ENCODE results near the gene PATL1.
"Not testable (repeated sequence)": the region's sequence is repeated elsewhere in the genome, so short reads cannot be mapped to it uniquely, and the experiment has no call there.

Gene PATL1

DNA sequence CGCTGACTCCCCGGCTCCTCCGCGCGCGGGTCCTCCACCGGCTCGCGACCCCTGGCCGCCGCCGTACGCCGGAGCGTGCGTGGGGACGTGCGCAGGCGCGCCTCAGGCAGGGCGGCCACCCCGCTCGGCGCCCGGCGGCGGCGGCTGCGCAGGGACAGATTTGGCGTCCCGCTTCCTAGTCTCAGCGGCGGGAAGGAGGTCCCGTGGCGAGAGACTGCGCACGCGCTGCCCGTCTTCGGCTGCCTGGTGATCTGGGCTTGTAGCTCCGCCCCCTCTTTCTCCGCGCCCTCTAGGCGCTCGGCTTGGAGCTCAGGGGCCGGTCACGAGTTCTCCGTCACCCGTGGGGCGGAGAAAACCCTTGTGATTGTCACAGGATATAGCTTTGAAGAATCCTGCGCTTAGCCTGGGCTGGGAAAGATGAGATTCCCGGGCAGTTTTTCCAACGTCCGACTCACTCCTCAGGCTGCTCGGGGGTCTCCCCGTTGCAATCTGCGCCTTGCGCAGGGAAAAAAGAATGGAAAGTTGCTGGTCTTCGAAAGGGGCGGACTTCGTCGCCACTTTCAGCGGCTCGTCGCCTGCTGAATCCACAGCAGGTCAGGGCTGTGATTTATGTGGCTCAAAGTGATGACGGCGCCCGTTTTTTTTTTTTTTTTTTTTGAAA is at the start of gene PATL1:
Gene PATL1, minus strand, starts transcription at position 88 of the 661 bp plus-strand sequence. CDS start 142 bp downstream, outside the sequence.
- peak; percentile 89 for DNase-seq

GRCh38 chr11:59716051-59716450 is 47.2 kb upstream of the PATL1 start:
- DNase-seq = no peak

GRCh38 chr11:59713745-59714144 is 44.9 kb upstream of the PATL1 start, which contains the start of gene OR10V1:
TSS of gene OR10V1 (minus strand) at chr11:59713845. CDS start at chr11:59713845, 0 bp downstream.
- DNase-seq = no peak

- DNase-seq = no peak
These were observed 41.5 kb upstream of the PATL1 start for GRCh38 chr11:59710136-59710847.

DNA sequence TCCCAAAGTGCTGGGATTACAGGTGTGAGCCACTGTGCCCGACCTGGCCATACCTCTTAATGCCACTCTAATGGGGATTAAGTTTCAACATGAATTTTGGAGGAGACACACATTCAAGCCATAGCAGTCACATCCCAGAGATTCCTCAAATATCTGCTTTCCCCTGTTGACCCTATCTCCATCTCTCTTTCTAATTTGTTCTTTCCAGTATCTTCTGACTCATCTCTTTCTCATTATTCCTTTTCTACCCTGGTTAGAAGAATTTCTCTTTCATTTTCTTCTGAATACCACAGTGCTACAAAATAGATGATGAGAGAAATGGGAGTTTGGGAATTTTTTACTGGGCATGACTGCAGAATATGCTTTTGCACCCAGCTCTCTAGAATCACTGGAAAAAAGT is 39.7 kb upstream of the PATL1 start:
- DNase-seq = no peak

- DNase-seq = no peak
These were observed 38.5 kb upstream of the PATL1 start for GRCh38 chr11:59707371-59707770.

DNA sequence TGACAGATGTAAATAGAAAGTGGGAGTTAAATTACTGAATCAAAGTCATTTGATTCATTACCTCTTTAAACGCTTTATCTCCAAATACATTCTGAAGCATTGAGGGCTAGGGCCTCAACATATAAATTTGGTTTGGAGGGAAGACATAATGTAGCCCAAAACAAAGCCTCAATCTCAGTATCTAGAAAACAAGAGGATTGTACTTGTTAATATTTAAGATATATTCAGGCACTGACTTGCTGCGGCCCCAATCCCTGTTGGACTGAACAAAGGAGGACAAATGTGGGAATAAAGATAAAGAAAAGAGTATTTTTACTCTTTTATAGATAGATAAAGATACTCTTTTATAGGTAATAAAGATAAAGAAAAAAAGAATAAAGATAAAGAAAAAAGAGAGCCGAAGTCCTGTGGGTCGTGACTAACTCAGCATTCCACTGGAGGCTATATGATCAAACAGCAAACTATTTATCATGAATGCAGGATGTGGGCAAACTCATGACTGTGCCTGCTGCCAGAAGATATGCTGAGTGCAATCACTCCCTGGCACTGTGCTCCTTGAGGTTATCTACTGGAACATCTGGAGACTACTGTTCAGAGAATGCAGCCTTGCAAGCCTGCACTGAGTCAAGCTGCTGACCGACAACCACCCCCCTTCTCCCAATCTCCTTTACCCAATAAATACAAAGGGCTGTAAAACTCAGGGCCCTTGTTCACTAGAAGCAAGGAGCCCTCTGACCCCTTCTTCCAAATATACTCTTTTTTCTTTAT is 37.9 kb upstream of the PATL1 start:
- no peak for DNase-seq

DNA sequence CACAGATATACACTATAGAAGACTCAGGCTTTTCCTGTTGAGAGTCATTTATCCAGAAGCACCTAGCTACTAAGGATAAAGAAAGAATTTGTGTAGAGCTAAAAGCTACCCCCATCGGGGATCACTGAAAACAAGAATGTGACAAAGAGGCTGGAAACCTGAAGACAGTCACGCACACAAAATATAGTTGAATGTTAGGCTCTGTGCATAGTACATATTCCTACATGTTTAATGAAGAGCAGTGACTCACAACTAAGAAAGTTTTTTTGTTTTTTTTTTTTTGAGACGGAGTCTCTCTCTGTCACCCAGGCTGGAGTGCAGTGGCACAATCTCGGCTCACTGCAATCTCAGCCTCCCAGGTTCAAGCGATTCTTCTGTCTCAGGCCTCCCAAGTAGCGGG is 36.5 kb upstream of the PATL1 start:
- no peak for DNase-seq

- not testable (repeated sequence) for DNase-seq
These were observed 34.7 kb upstream of the PATL1 start for GRCh38 chr11:59703515-59703914.

GRCh38 chr11:59700157-59700556 is 31.3 kb upstream of the PATL1 start:
- DNase-seq = not testable (repeated sequence)

DNA sequence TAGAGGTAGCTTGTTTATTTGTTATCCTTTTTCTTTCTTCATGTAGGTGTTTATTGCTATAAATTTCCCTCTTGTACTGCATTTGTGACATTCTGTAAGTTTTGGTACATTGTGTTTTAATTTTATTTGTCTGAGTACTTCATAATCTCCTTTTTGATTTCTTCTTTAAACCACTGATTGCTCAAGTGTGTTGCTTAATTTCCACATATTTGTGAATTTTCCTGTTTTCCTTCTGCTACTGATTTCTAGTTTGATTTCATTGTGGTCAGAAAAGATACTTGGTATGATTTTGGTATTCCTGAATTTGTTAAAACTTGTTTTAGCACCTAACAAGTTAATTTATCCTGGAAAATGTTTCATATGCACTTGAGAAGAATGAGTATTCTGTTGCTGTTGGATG is 29.7 kb upstream of the PATL1 start:
- DNase-seq = no peak

DNA sequence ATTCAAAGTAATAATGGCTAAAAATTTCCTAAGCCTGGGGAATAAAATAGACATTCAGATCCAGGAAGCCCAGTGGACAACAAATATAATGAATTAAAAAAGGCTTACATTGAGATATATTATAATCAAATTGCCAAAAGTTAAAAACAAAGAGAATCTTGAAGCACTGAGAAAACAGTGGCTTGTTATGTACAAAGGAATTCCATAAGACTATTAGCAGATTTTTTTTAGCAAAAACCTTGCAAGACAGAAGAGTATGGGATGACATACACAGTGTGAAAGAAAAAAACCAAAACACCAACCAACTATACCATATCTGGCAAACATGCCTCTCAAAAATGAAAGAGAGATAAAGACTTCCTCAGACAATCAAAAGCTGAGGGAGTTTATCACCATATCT is 24.1 kb upstream of the PATL1 start:
- no peak for DNase-seq

DNA sequence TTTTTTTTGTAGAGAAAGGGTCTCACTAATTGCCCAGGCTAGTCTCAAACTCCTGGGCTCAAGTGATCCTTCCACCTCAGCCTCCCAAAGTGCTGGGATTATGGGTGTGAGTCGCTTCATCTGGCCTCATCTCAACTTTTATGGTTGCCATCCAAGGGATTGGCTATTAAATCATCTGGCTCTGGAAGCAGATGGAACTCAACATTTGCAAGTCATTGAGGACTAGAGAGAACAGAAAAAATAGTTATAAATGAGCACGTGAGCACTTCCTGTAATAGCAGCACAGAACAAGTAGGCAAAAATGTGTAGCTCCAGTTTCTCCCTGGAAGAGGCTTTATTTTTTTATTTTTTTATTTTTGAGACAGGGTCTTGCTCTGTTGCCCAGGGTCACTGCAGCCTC is 22.3 kb upstream of the PATL1 start:
- no peak for DNase-seq

GRCh38 chr11:59689015-59689414 is 20.2 kb upstream of the PATL1 start:
- no peak for DNase-seq

GRCh38 chr11:59681260-59681725 is 12.5 kb upstream of the PATL1 start:
- DNase-seq = peak; percentile 24

DNA sequence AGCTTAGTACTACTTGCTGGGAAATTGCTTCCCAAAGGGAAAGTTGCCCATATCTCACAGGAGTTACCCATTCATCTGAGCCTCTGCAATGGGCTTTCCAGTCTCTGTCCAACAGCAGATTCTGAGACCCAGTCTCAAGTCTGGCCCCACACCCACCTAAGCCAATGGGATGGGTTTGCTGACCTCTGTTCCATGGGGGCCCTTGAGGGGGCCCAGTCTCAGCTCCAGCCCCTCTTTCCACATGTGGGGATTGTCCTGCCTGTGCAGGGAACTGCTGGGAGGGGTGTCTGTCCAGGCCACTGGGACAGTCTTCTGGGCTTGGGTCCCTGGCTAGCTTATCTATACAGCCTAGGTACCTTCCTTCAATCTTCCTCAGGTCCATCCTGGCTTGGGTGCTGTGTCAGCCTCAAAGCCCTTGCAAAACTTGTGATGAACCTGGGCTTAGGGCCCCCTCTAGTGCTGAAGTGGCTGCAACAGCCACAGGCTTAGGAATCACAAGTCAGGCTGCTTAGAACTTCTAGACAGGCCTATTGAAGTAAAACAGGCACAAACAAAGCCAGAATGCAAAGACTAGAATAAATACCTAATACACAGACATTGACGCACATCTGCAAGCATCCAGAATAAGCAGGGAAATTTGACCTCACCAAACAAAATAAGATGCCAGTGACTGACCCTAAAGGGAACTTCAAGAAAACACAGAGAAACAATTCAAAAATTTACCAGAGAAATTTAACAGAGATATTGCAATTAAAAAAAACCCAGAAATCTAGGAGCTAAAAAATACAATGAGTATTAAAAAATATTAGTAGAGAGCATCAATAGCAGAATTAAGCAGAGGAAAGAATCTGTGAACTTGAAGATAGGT is 11.7 kb upstream of the PATL1 start:
- no peak for DNase-seq

- no peak for DNase-seq
These were observed 10.5 kb upstream of the PATL1 start for GRCh38 chr11:59679347-59679746.

DNA sequence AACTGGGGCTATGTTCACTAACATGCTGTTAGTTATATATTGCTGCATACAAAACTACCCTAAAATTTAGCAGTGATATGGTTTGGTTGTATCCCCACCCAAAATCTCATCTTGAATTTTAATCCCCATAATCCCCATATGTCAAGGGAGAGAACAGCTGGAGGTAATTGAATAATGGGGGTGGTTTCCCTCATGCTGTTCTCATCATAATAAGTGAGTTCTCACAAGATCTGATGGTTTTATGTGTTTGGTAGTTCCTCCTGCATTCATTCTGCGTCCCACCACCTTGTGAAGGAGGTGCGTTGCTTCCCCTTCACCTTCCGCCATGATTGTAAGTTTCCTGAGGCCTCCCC is 10.0 kb upstream of the PATL1 start:
- no peak for DNase-seq

DNA sequence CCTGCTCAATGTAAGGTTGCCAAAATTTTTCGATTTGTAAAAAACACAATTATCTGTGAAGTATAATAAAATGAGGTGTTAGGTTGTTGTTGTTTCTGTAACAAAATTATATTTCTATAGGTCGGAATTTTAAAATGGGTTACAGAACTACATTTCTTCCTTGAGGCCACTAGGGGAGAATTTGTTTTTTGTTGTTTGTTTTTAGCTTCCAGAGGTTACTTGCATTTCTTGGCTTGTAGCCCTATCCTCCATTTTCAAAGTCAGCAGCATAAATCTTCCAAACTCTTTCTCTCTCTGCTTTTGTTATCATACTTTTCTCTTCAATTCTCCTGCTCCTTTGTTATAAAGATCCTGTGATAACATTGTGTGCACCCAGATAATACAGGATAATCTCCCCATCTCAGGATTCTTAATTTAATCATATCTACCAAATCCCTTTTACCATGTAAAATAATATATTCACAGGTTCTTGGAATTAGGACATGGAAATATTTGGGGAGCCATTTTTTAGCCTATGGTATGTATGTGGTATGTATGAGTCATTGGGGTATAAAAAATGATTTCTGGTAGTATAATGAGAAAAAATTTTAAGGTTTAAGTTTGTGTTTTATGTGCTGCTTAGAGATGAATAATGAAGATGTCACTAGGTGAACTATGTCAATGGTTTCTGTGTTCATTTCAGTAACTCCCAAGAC is 9.4 kb upstream of the PATL1 start:
- DNase-seq = no peak

DNA sequence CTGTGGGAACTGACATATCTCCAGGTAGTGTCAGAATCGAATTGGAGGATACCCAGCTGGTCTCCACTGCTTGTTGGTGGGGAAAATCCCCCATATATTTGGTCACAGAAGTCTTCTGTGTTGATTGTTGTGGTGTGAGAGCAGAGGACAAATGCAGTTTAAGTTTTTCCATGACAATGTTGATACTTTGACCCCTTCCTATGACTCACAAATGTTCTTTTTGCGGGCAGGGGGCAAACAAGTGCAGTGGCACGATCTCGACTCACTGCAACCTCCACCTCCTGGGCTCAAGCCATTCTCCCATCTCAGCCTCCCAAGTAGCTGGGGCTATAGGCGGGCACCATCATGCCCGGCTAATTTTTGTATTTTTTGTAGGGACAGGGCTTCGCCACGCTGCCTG is 7.4 kb upstream of the PATL1 start:
- DNase-seq = no peak

GRCh38 chr11:59674291-59674690 is 5.5 kb upstream of the PATL1 start:
- DNase-seq = no peak

GRCh38 chr11:59673291-59673690 is 4.5 kb upstream of the PATL1 start:
- no peak for DNase-seq

All from NCI-H1436 treated with DMSO at 0.1 percent for 48 hours (cell line).